GM21423 (cell line): Measurements from ENCODE around the gene DEDD2.
A peak's percentile ranks its signal among the peaks of the same experiment; 100 is the strongest.

Experiments used
- ATAC-seq: cut with Tn5 transposase; IDR thresholded peaks from one replicate; pipeline ENCODE4 v1.9.1; 2021; ENCODE audit warnings: mild to moderate bottlenecking, moderate library complexity; ENCODE audit not compliant: unreplicated experiment

Gene DEDD2

DNA sequence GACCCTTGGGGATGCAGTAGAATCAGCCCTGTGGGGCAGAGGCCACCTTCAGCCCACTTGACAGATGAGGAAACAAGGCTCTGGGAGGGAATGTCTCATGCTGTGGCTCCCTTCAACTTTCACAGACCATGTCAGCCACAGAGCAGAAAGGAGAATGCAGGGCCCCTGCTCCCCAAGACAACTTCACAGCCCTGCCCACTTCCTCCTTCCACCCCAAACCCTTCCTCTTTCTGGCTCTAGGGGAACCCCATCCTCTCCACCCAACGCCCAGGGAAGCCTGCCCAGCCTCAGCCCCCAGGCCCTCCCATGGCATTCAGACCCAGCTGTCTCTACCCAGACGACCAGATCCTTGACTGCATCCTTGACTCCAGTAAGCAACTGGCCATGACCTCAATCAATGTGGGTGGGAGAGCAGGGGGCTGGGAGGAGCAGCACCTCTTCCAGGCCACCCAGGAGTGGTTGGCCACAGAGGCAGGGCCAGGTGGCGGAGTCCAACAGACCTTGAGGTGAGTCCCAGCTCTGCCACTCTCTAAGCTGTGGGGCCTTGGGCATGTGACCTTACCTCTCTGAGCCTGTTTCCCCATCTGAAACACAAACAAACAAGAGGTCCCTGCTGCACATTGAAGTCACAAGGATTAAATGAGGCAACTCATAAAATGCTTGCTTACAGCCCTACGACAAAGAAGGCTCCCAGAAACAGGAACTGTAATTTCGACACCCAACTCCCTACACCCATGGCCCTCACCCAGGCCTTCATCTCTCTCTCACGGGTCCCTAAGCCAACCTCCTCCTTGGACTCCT lies 15.8 kb downstream of the DEDD2 start:
- peak; percentile 43 for ATAC-seq

DNA sequence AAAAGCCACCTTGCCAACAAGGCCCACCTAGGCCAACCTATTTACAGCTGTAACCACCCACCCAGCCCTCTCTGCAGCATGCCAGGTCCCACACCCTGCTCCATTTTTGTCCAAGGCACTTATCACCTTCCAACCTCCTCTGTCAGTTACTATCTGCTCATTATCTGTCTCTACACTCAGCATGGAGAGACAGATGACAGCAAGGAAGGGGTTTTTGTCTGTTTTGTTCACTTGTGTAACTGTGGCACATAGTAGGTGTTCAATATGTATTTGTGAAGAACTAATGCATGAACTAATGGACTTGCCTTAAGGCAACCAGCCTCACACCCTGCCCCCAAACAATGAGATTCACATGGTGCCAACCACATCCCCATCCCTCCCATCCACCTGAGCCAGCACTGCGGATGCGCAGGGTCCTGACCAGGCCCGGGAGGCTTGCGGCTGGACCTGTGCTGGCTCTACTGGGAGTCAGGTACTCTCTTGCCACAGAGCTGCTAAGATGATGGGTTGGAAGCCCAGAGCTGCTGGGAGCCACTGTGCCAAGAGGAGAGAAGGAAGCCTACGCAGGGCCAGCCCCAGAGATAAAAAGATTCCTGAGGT lies 17.3 kb downstream of the DEDD2 start:
- no peak for ATAC-seq

DNA sequence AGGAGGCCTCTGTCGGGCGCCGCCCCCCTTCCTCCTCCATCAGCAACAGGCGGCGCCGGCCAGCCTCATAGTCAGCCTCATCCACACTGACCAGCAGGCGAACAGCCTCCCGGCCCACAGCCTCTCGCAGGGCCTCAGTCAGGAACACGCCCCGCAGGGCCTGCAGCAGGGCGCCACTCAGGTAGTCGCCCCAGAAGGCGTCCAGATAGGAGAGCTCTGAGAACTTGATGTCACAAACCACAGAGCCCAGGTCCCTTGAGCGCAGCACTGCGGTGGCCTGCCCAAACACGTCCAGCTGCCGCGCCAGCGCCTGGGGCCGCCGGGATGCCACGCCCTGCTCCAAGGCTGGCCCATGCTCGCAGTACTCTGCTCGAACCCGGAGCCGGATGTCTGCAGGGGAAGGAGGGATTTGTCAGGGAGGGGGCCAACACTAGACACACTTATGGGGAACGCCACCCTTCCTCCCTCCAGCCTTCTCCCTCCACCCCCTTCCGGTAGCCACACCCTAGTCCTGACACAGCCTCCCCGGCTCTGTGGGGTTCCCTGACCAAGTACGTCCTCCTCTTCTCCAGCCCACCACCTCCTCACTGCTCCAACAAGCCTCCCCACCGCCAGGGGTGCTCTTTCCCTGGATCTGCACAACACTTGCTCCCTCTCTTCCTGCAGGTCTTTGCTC lies 17.9 kb downstream of the DEDD2 start:
- ATAC-seq, result peak; percentile 41

DNA sequence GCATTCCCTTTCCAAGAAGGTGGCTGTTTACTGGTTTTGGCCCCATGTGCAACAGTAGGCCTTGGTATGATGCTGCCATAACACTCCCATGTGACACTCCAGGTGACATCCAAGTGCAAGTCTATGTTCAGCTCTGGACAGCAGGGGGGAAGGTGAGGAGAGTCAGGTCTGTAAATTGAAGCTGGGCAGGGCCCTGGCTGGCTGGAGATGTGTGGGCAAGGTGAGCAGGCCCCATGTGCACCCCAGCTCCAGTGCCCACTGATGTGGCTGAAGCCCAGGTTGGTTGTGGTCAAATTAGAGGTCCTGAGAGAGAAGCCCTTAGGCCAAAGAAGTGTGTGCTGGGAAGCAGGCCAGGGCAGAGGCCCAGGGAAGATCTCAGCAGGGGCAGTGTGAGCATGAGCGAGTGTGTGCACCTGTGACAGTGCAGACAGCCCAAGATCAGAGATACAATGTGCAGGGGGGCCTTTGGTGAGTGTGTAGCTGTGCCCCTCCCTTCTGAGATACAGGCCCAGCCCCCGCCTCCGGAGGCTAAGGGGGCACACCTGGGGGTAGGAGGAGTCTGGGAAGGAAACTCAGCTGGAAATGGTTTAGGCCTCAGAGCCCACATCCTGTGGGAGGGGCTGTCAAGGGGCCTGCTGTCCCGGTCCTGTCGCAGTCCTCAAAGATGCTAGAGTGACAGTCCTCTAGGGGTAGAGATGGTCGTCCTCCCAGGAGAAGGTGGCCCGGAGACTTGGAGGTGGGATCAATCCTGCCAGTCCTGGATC lies 18.6 kb downstream of the DEDD2 start:
- peak; percentile 39 for ATAC-seq

DNA sequence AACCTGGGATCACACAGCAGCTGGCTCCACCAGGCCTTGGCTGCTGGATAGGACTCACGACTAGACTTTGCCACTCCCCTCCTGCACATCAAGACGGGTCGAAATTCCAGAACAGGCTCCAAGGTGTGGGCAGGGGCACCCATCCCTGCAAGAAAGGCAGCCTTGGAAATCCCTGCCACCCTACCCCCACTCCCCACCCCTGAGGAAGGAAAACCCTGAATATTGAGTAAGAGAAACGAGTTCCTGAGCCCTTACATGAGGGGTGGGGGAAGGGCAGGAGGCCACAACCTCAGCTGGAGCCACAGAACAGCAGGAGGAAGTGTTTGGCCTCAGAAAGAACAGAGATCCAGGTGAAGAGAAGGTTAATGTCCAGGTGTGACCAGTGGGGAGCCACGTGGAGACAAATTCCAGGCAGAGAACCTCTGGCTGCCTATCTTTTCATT lies 20.1 kb downstream of the DEDD2 start:
- ATAC-seq, result no peak

- ATAC-seq, result no peak
Measured at GRCh38 chr19:42196011-42197001, 21.2 kb downstream of the DEDD2 start.

DNA sequence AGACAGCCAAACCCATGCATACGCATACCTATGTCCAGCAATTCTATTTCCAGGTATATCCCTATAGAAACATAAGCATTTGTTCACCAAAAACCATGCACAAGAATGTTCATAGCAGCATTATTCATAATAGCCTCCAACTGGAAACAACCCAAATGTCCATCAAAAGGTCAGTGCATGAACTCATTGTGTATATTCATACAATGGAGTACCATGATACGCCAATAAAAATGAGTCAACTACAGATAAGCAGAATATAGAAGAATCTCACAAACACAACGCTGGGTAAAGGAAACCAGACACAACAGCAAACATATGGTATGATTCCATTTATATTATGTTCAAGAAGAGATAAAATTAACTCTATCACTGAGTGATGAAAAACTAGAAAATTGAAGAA lies 23.8 kb downstream of the DEDD2 start:
- no peak for ATAC-seq

DNA sequence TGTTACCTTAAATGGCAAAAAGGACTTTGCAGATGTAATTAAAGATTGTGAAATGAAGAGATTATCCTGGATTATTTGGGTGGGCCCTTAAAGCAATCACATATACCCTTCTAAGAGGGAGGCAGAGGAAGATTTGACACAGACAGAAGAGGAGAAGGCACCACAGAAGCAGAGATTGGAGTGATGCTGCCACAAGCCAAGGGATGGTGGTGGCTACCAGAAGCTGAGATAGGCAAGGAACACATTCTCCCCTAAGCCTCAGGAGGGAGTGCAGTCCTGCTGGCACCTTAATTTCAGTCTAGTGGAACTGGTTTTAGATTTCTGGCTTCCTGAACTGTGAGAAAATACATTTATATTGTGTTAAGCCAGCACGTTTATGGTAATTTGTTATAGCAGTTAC lies 24.2 kb downstream of the DEDD2 start:
- no peak for ATAC-seq

DNA sequence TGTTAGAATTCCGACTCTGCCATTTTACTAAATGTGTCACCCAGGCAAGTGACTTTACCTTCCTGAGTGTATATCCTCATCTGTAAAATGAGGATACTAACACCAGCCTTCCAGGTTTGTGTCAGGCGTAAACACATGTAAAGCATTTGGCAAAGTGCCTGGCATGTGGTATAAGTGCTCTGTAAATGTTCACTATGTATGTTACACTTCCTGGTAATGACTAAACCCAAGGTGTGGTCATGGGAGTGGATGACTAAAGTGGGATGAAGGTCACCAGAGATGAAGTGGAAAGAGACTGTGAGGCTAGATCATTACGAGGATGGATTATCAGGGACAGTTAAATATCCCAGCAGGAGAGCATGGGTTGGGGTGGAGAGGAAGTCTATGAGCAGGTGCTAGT lies 25.6 kb downstream of the DEDD2 start:
- ATAC-seq, result no peak

- ATAC-seq, result no peak
Measured at GRCh38 chr19:42191330-42191729, 26.1 kb downstream of the DEDD2 start.

- ATAC-seq, result no peak
Measured at GRCh38 chr19:42189133-42189532, 28.3 kb downstream of the DEDD2 start.

GRCh38 chr19:42188665-42189064 lies 28.8 kb downstream of the DEDD2 start:
- no peak for ATAC-seq

- no peak for ATAC-seq
Measured at GRCh38 chr19:42185277-42185676, 32.2 kb downstream of the DEDD2 start.

DNA sequence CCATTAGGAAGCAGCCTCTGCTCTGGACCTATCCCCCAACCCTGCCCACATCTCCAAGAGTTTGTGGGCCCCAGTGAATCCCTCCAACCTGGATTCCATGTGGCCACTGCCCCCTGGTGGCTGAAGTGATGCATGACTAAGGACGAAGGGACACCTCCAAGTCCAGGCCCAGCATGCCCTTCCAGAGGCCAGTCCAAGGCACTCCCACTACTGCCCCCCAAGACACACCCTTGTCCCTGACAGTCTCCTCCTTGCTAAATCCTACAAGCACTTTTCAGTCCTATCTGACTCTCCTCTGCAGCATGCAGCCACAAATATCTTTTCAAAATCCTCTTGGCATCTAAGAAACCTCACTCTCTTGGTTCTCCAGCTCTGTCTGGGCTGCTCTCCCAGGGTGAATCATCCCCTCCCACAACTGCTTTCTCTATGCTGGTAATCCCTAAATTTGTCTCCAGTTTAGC lies 33.0 kb downstream of the DEDD2 start:
- ATAC-seq, result no peak

DNA sequence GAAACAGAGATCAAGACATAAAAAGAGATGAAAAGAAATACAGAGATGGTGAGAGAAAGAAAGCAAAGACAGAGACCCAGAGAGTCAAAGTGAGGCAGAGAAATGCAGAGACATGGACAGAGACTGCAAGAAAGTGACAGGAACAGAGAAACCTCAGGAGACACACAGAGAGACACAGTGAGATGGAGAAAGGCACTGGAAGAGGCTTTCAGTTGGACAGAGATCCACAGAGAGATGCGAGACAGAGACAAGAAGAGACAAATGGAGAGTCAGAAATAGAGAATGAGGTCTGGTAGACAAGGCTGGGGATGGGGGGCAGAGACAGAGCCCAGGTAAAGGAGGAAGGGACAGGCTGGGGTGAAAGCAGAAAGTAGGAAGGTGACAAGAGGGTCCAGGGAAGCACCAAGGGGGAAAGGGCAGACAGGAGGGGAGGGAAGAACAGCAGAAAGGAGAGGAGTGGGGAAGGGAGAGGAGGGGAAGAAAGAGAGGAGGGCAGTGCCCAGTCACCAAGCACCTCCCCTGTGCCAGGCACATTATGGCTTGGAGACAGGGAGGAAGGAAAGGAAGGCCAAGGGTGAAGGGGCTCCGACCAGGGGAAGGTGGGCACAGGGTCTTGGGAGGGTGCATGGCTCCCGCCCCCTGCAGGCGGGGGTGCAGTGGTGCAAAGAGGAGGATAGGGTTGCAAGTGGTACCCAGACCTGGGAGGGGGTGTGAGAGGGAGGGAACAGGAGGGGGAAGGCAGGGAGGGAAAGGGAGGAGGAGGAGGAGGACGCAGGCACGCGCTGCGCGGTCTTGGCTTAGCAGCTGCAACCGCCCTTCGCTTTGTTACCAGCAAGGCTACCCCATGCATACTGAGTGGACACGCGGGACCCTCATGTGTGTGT lies 38.4 kb downstream of the DEDD2 start:
- no peak for ATAC-seq

DNA sequence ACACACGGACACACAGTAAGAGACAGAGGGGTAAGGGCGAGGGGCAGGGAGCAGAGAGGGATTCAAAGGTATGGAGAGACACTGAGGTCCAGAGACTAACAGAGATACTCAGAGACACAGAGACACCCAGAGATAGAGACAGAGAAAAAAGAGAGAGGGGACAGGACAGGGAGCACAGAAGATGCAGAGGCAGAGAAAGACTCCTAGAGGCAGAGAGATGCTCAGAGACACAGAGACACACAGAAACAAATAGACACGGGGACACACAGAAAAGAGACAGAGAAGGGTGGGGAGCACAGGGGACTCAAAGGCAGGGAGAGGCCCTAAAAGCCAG lies 39.8 kb downstream of the DEDD2 start:
- ATAC-seq, result no peak

- no peak for ATAC-seq
Measured at GRCh38 chr19:42176990-42177685, 40.3 kb downstream of the DEDD2 start.

- ATAC-seq, result no peak
Measured at GRCh38 chr19:42176649-42176989, 40.9 kb downstream of the DEDD2 start.
